ENCODE results near the gene SARDH.

GRCh38 chr9:133734590-133735414 lies 3.4 kb downstream of the SARDH start:
- TF ChIP-seq POLR2A (IDR thresholded peaks at IDR 0.05; ENCODE audit: low read depth) (no peak), CTCF (IDR thresholded peaks at IDR 0.05) (no peak), POLR2AphosphoS5 (IDR thresholded peaks at IDR 0.05) (no peak)

Measured in esophagus muscularis mucosa (tissue), 3 donors.